ENCODE measurements around the gene SGSM2. TPM values are rescaled to one million over a fixed set of nuclear protein-coding genes. Genes with fewer than 3 reads are reported as not detected.
A peak's percentile ranks its signal among the peaks of the same experiment; 100 is the strongest.

SGSM2 gene, protein sequence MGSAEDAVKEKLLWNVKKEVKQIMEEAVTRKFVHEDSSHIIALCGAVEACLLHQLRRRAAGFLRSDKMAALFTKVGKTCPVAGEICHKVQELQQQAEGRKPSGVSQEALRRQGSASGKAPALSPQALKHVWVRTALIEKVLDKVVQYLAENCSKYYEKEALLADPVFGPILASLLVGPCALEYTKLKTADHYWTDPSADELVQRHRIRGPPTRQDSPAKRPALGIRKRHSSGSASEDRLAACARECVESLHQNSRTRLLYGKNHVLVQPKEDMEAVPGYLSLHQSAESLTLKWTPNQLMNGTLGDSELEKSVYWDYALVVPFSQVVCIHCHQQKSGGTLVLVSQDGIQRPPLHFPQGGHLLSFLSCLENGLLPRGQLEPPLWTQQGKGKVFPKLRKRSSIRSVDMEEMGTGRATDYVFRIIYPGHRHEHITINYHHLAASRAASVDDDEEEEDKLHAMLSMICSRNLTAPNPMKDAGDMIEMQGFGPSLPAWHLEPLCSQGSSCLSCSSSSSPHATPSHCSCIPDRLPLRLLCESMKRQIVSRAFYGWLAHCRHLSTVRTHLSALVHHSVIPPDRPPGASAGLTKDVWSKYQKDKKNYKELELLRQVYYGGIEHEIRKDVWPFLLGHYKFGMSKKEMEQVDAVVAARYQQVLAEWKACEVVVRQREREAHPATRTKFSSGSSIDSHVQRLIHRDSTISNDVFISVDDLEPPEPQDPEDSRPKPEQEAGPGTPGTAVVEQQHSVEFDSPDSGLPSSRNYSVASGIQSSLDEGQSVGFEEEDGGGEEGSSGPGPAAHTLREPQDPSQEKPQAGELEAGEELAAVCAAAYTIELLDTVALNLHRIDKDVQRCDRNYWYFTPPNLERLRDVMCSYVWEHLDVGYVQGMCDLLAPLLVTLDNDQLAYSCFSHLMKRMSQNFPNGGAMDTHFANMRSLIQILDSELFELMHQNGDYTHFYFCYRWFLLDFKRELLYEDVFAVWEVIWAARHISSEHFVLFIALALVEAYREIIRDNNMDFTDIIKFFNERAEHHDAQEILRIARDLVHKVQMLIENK
- 100 to 1,000 TPM in 1 of 4 donors, 10 to 100 TPM in 3; 41.0 to 148 (median 70.0) TPM for total RNA-seq

DNA sequence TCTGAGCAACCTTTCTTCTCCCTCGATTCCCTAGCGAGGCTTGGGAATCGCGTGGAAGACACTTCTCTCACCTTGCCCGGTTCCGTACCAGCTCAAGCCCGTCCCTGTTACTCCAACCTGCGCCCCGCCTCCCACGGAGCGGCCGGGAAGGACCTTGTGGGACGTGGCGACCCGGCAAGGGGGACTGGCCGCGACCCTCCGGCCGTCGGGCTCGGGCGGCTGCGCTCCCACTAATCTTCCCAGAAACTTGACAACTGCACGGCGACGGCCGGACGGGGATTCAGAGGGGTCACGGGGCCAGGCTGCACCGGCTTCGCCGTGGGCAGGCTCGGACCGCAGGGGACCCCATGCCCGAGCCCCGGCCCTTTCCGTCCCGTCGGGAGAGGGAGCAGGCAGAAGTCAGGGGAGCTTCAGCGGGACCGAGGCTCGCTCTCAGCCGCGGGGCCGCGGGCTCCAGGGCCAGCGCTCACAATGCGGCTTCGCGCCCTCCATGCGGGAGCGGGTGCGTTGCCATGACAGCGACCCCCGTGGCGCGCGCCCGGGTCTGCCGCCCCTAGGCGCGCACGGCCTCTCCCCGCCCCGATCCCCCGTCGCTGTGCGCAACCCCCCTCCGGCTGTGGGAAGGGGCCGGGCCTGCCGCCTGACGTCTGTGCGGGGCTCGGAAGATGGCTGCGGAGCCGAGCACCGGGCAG lies at the start of gene SGSM2:
Gene SGSM2, plus strand, starts transcription at position 650 of the 692 bp plus-strand sequence. CDS start 188 bp downstream, outside the sequence.
- no peaks in the 10 kb centered on the region for H3K9me3 ChIP-seq
- peaks cover 6 to 24% (median 17%) of the 10 kb centered on the region in 4 donors for H3K4me1 ChIP-seq
- intact Hi-C loops (cut with DNase I; ENCODE audit: low total_unique reads) (no loop called here), in situ Hi-C loops (cut with MboI; ENCODE audit: low pct_ligation_motif_present in 1 of 4, low pct_unique_long_range_greater_than_20kb in 1 of 4, low sequenced_read_pairs in 3 of 4) (no loop called here)
- no peaks in the 10 kb centered on the region for H3K27me3 ChIP-seq
- TF ChIP-seq EP300 (IDR thresholded peaks at IDR 0.05; ENCODE audit: low read depth) (no peak), POLR2AphosphoS5 (IDR thresholded peaks at IDR 0.05) (peak in 1 of 3 donors; percentile 37)
- peak; percentile 65 for DNase-seq
- WGBS, 2 donors (ENCODE audit: low coverage in 1 of 2) = 0% methylated on average over 24 of the region's 77 CpGs; no CpG with 5 or more reads in 1 of the 2 donors
- peak within 1 kb of the TSS; percentile 67 to 98 (median 81) for H3K4me3 ChIP-seq
- H3K36me3 ChIP-seq = peaks cover 0 to 25% (median 5%) of the 10 kb centered on the region in 4 donors
- H3K27ac ChIP-seq = peak within 1 kb of the TSS; percentile 92 to 95 (median 94)

DNA sequence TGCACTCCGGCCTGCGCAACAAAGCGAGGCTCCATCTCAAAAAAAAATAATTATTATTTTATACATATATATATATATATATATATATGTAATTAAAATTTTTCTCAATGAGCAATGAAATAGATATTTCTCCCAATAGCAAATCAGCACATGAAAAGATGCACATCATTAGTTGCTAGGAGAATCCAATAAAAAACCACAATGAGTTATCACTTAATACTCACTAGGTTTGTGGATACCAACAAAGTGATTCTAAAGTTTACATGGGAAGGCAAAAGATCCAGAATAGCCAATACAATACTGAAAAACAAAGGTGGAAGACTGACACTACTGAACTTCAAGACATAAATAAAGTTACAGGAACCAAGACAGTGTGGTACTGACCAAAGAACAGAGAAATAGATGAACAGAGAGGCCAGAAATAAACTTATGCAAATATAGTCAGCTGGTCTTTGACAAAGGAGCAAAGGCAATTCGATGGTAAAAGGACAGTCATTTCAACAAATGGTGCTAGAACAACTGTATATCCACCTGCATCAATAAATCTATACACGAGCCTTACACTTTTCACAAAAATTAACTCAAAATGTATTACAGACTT lies 47.3 kb upstream of the SGSM2 start:
- H3K27me3 ChIP-seq = no peaks in the 10 kb centered on the region
- intact Hi-C loops (cut with DNase I; ENCODE audit: low total_unique reads) = no loop called here
- WGBS, 2 donors (ENCODE audit: low coverage in 1 of 2) = 86% methylated on average over 4 to 5 of the region's 5 CpGs

DNA sequence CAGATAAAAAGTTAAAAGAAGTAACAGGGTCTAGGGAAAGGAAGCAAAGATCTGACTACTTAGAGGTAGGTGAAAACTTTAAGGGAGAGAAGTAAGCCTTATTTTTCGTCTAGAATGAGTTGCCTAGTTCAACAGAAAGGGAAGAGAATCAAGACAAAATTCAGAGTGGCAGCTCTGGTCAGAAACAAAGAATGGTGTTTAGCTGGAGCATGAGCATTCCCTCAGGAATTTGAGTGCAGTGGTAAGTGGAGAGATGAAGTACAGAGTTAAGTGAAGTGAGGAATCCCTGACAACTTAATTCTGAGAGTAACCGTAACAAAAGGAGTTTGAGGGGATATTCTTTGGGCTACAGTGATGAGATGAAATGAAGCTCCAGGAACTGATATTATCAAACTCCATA lies 45.2 kb upstream of the SGSM2 start:
- in situ Hi-C loops (cut with MboI; ENCODE audit: low pct_ligation_motif_present in 1 of 4, low pct_unique_long_range_greater_than_20kb in 1 of 4, low sequenced_read_pairs in 3 of 4) = loop anchor here in 1 of 4 donors (25.0 kb wide), 1 partner anchor 405 kb away; no protein-coding TSS in a partner anchor
- WGBS, 2 donors (ENCODE audit: low coverage in 1 of 2) = 66 to 91% methylated on average over 2 of the region's 2 CpGs
- intact Hi-C loops (cut with DNase I; ENCODE audit: low total_unique reads) = no loop called here
- DNase-seq = no peak
- Histone ChIP-seq H3K27me3 (no peaks in the 10 kb centered on the region), H3K4me1 (no peaks in the 10 kb centered on the region), H3K27ac (no peak overlapping the region), H3K36me3 (peaks cover 0 to 50% (median 16%) of the 10 kb centered on the region in 4 donors), H3K9me3 (no peaks in the 10 kb centered on the region), H3K4me3 (no peak overlapping the region)
- TF ChIP-seq, protein P1, sequence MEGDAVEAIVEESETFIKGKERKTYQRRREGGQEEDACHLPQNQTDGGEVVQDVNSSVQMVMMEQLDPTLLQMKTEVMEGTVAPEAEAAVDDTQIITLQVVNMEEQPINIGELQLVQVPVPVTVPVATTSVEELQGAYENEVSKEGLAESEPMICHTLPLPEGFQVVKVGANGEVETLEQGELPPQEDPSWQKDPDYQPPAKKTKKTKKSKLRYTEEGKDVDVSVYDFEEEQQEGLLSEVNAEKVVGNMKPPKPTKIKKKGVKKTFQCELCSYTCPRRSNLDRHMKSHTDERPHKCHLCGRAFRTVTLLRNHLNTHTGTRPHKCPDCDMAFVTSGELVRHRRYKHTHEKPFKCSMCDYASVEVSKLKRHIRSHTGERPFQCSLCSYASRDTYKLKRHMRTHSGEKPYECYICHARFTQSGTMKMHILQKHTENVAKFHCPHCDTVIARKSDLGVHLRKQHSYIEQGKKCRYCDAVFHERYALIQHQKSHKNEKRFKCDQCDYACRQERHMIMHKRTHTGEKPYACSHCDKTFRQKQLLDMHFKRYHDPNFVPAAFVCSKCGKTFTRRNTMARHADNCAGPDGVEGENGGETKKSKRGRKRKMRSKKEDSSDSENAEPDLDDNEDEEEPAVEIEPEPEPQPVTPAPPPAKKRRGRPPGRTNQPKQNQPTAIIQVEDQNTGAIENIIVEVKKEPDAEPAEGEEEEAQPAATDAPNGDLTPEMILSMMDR (IDR thresholded peaks at IDR 0.05) = no peak
- TF ChIP-seq POLR2AphosphoS5 (IDR thresholded peaks at IDR 0.05) (no peak), EP300 (IDR thresholded peaks at IDR 0.05; ENCODE audit: low read depth) (no peak), POLR2A (IDR thresholded peaks at IDR 0.05) (no peak)

More for the DNA sequence above, 47.3 kb upstream of the SGSM2 start:
- Histone ChIP-seq H3K36me3 (peaks cover 0 to 43% (median 18%) of the 10 kb centered on the region in 4 donors), H3K9me3 (no peaks in the 10 kb centered on the region), H3K27ac (no peak overlapping the region), H3K4me1 (no peaks in the 10 kb centered on the region), H3K4me3 (no peak overlapping the region)
- in situ Hi-C loops (cut with MboI; ENCODE audit: low pct_ligation_motif_present in 1 of 4, low pct_unique_long_range_greater_than_20kb in 1 of 4, low sequenced_read_pairs in 3 of 4) = loop anchor here in 1 of 4 donors (25.0 kb wide), 1 partner anchor 403 kb away; no protein-coding TSS in a partner anchor
- no peak for DNase-seq
- TF ChIP-seq EP300 (IDR thresholded peaks at IDR 0.05; ENCODE audit: low read depth) = no peak
- TF ChIP-seq POLR2AphosphoS5 (IDR thresholded peaks at IDR 0.05) = no peak
- TF ChIP-seq POLR2A (IDR thresholded peaks at IDR 0.05) = no peak
- TF ChIP-seq, protein P1 (IDR thresholded peaks at IDR 0.05) = no peak

DNA sequence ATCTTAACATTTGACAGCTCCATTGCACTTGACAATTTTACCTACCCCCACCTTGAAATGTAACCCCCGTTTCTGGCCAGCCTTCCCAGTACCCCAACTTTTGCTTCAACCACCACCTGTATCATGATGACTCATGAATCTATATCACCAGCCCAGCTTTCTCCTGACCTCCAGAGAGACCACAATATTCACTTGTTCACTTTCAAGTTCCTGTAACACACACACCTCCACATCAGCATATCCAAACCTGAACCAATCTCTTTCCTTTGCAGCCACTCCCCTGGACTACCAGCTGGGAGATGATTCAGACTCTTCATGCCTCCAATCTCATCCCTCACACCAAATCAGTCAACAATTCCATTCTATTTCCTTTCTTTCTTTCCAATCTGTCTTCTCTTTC lies 41.7 kb upstream of the SGSM2 start:
- no peaks in the 10 kb centered on the region for H3K9me3 ChIP-seq
- no peaks in the 10 kb centered on the region for H3K4me1 ChIP-seq
- in situ Hi-C loops (cut with MboI; ENCODE audit: low pct_ligation_motif_present in 1 of 4, low pct_unique_long_range_greater_than_20kb in 1 of 4, low sequenced_read_pairs in 3 of 4) (loop anchor here in 1 of 4 donors (25.0 kb wide), 1 partner anchor 408 kb away; no protein-coding TSS in a partner anchor), intact Hi-C loops (cut with DNase I; ENCODE audit: low total_unique reads) (no loop called here)
- WGBS, 2 donors (ENCODE audit: low coverage in 1 of 2) = 70 to 100% methylated on average over 1 of the region's 1 CpG
- H3K27me3 ChIP-seq = no peaks in the 10 kb centered on the region
- H3K27ac ChIP-seq = no peak overlapping the region
- no peak for DNase-seq
- H3K36me3 ChIP-seq = peaks cover 0 to 48% (median 14%) of the 10 kb centered on the region in 4 donors
- no peak for TF ChIP-seq POLR2AphosphoS5 (IDR thresholded peaks at IDR 0.05)
- TF ChIP-seq, protein P1 (IDR thresholded peaks at IDR 0.05) = no peak
- no peak overlapping the region for H3K4me3 ChIP-seq
